Left ventricle myocardium inferior (tissue), 1 donor: ENCODE results near the gene ABHD5. TPM values are rescaled to one million over a fixed set of nuclear protein-coding genes. Genes with fewer than 3 reads are reported as not detected.

Source experiments
- DNase-seq: peaks from one replicate; pipeline ENCODE4 v3.0.0-alpha.2; 2020
- H3K27ac ChIP-seq: fragments of 200-600 bp; replicated peaks from 2 replicates; pipeline ENCODE4 v1.8.0; 2021
- H3K27me3 ChIP-seq: fragments of 200-600 bp; 2 replicates; pipeline ENCODE4 v1.8.0; 2021; ENCODE audit warnings: low read depth
- H3K36me3 ChIP-seq: fragments of 200-600 bp; 2 replicates; pipeline ENCODE4 v1.8.0; 2021
- H3K4me1 ChIP-seq: fragments of 200-600 bp; 2 replicates; pipeline ENCODE4 v1.8.0; 2021
- H3K4me3 ChIP-seq: fragments of 200-600 bp; 2 replicates; pipeline ENCODE4 v1.8.0; 2021; ENCODE audit warnings: mild to moderate bottlenecking, moderate library complexity
- H3K9me3 ChIP-seq: fragments of 200-600 bp; replicated peaks from 2 replicates; pipeline ENCODE4 v1.8.0; 2021
- CTCF ChIP-seq: fragments of 200-600 bp; IDR thresholded peaks from 2 replicates; pipeline ENCODE4 v1.8.0; 2021; ENCODE audit warnings: antibody characterized with exemption, mild to moderate bottlenecking, borderline replicate concordance
- intact Hi-C: fragments of 100-400 bp; cut with micrococcal nuclease; formaldehyde crosslinking; loops from one replicate; pipeline ENCODE4 v1.11.0; 2022
- total RNA-seq: library from RNA; stranded (reverse); fragmentation: NEBNext Ultra II Directional; extraction: Animal tissue kit (Norgen Biotek cat#: 25700); gene quantifications from one replicate; pipeline ENCODE4 v1.2.1, GENCODE V29; 2021
- donor health status: DM: no; HTN: yes; CAD: no; lungs with severe emphysema.

The ABHD5 gene
- total RNA-seq, 1 donor from 2014 or later = 24.1 TPM

- no peak for DNase-seq
- Histone ChIP-seq H3K4me3 (no peak overlapping the region), H3K27ac (no peak overlapping the region), H3K36me3 (no peaks in the 10 kb centered on the region), H3K9me3 (no peaks in the 10 kb centered on the region), H3K27me3 (no peaks in the 10 kb centered on the region), H3K4me1 (peaks cover 3% of the 10 kb centered on the region)
- intact Hi-C loops = no loop called here
- TF ChIP-seq CTCF = no peak
These were observed 39.1 kb downstream of the ABHD5 start for GRCh38 chr3:43729707-43730414.

DNA sequence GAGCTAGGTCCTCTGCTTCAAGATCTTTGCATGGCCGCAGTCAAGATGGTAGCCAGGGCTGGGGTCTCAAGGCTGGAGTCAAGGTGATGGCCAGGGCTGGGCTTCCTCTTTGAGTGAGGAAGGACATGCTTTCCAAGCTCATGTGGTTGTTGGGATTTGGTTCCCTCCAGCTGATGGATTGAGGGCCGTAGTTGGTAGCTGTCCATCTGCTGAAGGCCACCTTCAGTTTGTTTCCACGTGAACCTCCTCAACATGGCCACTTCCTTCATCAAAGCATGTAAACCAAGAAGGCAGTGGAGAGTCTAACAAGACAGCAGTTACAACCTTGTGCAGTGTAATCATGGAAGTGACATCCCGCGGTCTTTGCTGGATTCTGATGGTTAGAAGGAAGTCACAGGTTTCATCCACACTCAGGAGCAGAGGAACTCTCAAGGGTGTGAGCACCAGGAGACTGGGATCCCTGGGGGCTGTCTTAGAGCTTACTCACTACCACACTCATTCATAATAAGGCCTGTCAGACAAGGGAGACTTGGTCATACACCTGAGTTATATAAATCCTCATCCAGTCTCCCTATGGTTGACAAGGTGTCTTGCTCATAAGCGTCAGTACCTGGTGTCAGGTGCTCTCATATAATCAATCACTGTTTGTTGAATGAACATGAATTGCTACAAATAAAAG is 42.1 kb downstream of the ABHD5 start:
- Histone ChIP-seq H3K4me3 (no peak overlapping the region), H3K36me3 (no peaks in the 10 kb centered on the region), H3K4me1 (peaks cover 3% of the 10 kb centered on the region), H3K27me3 (no peaks in the 10 kb centered on the region), H3K27ac (peak overlapping the region; percentile 49), H3K9me3 (no peaks in the 10 kb centered on the region)
- no peak for DNase-seq
- intact Hi-C loops = no loop called here
- TF ChIP-seq CTCF = no peak

DNA sequence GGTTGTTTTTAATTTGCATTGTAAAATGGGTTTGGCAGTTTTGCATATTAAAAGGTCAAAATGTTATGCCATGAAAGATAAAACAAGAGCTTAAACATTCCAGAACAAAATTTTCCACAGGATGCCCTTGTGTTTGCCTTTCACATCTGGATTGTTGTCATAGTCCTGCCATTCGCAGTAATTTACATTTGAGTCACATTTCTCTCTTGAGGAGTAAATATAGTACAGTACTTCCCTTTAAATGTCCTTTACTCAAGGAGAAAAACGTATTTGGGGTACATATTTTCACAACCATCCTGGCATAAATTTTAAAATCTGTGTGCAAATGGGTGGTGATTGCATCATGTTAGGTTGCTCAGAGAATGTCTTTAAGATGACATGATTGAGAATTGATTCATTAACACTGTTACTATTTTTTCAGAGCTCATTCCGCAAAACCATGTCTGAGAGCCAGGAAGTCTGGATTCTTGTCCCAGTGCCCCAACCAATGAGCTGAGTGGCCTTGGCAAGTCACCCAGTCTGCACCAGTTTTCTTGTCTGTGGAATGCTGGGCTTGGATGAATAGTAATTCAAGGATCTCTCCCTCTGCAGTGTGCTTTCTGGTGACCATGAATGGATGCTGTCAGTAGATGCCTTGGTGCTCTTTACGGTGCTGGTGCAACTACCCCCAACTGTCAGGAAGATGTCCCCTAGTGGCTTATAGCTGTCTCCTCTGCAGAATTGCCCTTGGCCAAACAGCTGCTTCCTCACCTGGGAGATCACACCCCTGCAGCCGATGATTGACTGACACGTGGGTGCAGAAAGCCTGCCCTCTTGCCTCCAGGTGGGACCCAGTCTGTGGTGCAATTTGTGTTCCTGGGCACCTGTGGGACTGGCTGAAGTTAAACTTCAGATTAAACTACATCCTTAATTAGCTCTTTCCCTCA is 43.0 kb downstream of the ABHD5 start:
- Histone ChIP-seq H3K4me1 (peaks cover 3% of the 10 kb centered on the region), H3K36me3 (no peaks in the 10 kb centered on the region), H3K27ac (peak overlapping the region; percentile 49), H3K4me3 (no peak overlapping the region), H3K27me3 (no peaks in the 10 kb centered on the region), H3K9me3 (no peaks in the 10 kb centered on the region)
- peak; percentile 55 for DNase-seq
- intact Hi-C loops = no loop called here
- no peak for TF ChIP-seq CTCF

DNA sequence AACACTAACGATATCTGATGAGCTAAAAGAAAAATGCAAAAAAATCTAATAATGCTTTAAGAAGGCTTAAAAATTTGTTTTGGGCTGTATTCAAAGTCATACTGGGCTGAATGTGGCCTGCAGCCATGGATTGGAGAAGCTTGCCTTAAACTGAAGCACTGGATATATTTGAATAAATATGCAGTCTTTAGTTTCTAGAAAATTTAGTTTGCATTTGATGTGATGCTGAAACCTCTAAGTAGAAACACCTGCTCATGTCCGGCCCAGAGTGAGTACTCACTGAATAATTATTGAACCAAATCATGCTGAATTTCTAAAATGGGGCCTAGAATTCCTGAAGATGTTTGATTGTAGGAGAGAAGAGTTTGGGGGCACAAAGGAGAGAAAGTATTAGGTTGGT is 43.9 kb downstream of the ABHD5 start:
- TF ChIP-seq CTCF = no peak
- intact Hi-C loops = no loop called here
- H3K27me3 ChIP-seq = no peaks in the 10 kb centered on the region
- no peaks in the 10 kb centered on the region for H3K9me3 ChIP-seq
- peaks cover 3% of the 10 kb centered on the region for H3K4me1 ChIP-seq
- no peak for DNase-seq
- no peak overlapping the region for H3K4me3 ChIP-seq
- H3K27ac ChIP-seq = no peak overlapping the region
- H3K36me3 ChIP-seq = no peaks in the 10 kb centered on the region

- no peak for TF ChIP-seq CTCF
- no peaks in the 10 kb centered on the region for H3K27me3 ChIP-seq
- H3K4me3 ChIP-seq = no peak overlapping the region
- H3K36me3 ChIP-seq = no peaks in the 10 kb centered on the region
- intact Hi-C loops = no loop called here
- no peak for DNase-seq
- H3K4me1 ChIP-seq = peaks cover 3% of the 10 kb centered on the region
- no peaks in the 10 kb centered on the region for H3K9me3 ChIP-seq
- H3K27ac ChIP-seq = no peak overlapping the region
These were observed 44.9 kb downstream of the ABHD5 start for GRCh38 chr3:43735618-43736017.
